ENCODE measurements around the gene PRCP.

PRCP gene

DNA sequence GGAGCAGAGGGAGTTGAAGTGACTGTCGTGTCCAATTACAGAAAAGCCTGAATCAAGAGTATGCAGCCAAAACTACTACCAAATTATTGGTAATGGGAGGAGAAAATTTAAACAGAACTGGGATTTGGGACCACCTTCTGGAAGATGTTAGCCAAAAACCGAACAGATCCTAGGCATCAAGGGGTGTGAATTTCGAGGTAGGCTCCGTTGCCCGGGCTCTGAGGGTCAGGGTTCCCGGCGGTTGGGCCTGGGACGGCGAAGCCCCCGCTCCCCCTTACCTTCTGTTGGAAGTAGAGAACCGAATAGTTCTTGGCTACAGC, 313 bp downstream of the PRCP start:
- no peak for DNase-seq
- no peak for TF ChIP-seq GATA1 (IDR thresholded peaks at IDR 0.05; ENCODE audit: low read depth, low read length)
- TF ChIP-seq POLR2A (IDR thresholded peaks at IDR 0.05; ENCODE audit: low read length), result no peak

DNA sequence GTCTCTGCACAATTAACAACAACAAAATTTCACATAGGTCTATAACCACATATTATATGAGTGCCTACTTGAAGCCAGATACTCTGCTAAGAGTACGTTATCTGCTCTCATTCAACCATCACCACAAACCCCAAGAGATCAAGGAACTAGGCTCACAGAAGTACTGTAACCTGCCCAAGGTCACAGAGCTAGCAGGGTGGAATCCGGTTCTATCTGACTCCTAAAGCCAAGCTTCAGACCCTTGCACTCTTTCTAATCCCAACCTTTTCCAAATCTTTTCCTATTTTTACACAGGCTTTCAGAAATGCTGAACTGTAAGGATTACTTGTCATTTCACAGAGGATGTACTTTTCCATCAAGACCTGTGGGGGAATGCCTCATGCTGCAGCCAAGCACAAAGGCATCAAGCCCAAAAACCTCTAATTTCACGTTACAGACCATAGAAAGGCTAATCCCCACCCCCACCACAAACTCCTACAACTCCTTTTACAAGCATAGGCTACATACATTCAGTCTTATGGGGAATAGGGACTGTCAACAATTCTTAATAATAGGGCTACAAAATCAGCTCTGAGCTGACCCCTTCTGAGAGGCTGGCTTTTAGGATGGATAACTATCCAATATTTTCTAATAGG, 927 bp downstream of the PRCP start:
- TF ChIP-seq POLR2A (IDR thresholded peaks at IDR 0.05; ENCODE audit: low read length) (no peak), GATA1 (IDR thresholded peaks at IDR 0.05; ENCODE audit: low read depth, low read length) (no peak)
- peak; percentile 37 to 43 for DNase-seq

DNA sequence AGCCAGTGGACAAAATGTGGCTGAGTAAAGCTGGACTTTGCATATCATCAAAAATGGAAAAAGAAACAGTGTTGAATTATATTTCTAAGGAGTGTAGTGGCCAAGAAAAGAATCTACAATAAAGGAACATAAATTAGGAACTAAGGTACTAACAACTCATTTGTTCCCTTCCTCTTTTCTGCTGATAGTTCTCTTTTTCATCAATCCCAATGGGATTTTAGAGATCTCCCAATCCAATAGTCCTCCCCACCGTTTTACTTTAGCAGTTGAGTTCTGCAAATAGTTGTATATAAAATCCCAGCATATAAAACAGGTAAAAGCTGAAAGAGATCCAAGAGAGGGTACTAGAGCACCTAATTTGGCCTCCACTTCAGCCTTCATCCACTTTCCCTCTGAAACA, 2.0 kb downstream of the PRCP start:
- TF ChIP-seq POLR2A (IDR thresholded peaks at IDR 0.05; ENCODE audit: low read length) (no peak), GATA1 (IDR thresholded peaks at IDR 0.05; ENCODE audit: low read depth, low read length) (no peak)
- DNase-seq, result no peak

DNA sequence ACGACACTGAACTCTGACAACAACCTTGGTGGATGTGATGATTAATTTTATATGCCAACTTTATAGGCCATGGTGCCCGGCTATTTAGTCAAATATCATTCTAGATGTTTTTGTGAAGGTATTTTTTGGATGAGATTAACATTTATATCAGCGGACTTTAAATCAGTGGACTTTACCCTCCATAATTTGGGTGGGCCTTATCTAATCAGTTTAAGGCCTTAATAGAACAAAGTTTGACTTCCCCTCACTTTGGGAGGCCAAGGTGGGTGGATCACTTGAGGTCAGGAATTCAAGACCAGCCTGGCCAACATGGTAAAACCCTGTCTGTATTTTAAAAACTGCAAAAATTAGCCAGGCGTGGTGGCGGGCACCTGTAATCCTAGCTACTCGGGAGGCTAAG, 4.0 kb downstream of the PRCP start:
- TF ChIP-seq POLR2A (IDR thresholded peaks at IDR 0.05; ENCODE audit: low read length) (no peak), GATA1 (IDR thresholded peaks at IDR 0.05; ENCODE audit: low read depth, low read length) (no peak)
- no peak for DNase-seq

DNA sequence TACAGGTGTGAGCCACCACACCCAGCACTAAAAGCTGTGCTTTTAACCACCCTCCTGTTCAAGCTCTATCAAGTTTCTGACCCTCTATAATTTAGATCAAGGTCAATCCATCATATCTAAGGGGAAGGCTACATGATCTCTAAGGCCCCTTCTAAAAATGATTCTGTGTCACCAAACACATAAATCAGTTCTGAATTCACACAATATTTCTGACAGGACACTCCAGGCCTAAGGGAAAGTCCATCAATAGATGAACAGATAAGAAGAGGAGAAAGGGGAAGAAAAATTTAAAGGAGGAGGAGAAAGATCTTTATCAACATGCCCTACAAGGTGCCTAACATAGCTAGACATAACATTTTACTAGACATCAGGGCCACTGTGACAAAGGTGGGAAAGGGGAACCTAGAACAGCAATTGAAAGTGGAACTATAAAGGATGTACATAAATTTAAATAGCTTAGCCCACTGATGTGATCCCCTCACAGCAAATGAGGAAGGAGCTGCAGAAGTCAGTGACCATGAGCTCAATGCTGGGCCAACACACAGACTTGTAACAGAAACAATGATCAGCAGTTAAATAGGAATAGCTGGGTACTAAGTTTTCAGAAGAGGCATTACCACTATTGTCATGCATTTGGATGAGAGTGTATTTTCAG, 4.7 kb downstream of the PRCP start:
- TF ChIP-seq POLR2A (IDR thresholded peaks at IDR 0.05; ENCODE audit: low read length) (no peak), GATA1 (IDR thresholded peaks at IDR 0.05; ENCODE audit: low read depth, low read length) (no peak)
- DNase-seq, result no peak

DNA sequence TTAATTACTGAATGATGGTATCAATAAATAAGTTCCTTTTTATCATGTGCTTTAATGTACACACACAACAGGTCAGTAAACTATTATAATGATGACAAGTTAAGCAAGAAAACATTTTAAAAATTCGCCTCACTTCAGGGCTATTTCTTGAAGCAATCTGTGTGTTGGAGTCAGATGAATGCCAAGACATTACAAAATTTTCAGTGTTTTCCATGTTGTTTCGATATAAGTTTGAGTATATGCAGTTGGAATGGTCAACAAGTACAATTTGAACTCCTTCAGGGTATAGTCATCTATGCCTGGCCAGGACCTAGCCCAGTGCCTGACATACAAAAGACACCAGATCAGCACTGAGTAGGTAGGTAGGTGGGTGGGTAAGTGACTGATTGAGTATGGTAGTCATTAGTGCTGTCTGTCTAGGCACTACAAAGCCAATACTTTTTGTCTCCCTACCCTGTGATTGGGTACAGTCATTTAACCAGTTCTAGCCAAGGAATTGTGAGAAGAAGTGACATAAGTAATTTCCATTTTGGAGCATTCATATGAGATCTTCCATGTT, 7.5 kb downstream of the PRCP start:
- DNase-seq, result no peak
- no peak for TF ChIP-seq POLR2A (IDR thresholded peaks at IDR 0.05; ENCODE audit: low read length)

DNA sequence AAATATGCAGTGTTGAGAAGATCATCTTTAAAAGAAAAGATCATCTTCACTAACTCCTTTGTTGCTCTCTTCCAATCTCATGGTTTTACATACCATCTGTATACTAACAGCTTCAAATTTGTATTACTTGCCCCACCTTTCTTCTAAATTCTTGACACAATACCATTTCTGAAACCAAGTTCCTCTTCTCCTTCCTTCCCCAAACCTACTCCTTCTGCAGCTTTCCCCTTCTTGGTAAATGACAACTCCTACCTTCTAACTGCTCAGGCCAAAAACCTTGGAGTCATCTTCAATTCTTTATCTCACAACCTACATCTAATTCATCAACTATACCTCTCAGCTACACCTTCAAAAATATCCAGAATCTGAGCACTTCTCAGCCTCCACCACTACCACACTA, 9.3 kb downstream of the PRCP start:
- TF ChIP-seq POLR2A (IDR thresholded peaks at IDR 0.05; ENCODE audit: low read length) (no peak), GATA1 (IDR thresholded peaks at IDR 0.05; ENCODE audit: low read depth, low read length) (no peak)
- DNase-seq, result no peak

DNA sequence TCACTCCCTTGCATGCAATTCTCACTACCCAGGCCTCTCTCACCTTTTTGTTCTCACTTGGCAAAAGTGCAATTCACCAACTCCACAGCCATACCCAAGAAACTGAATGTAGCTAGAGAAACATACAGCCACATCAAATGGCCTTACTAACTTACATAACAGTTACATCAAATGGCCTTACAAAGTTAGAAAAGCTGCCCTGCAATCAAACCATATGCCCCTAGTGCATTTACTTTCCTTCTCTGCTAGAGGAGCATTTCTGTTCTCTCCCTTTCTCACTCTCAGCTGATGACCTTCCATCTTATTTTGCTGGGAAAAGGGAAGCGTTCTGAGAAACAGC, 10.3 kb downstream of the PRCP start:
- no peak for TF ChIP-seq POLR2A (IDR thresholded peaks at IDR 0.05; ENCODE audit: low read length)
- TF ChIP-seq GATA1 (IDR thresholded peaks at IDR 0.05; ENCODE audit: low read depth, low read length), result no peak
- no peak for DNase-seq

DNA sequence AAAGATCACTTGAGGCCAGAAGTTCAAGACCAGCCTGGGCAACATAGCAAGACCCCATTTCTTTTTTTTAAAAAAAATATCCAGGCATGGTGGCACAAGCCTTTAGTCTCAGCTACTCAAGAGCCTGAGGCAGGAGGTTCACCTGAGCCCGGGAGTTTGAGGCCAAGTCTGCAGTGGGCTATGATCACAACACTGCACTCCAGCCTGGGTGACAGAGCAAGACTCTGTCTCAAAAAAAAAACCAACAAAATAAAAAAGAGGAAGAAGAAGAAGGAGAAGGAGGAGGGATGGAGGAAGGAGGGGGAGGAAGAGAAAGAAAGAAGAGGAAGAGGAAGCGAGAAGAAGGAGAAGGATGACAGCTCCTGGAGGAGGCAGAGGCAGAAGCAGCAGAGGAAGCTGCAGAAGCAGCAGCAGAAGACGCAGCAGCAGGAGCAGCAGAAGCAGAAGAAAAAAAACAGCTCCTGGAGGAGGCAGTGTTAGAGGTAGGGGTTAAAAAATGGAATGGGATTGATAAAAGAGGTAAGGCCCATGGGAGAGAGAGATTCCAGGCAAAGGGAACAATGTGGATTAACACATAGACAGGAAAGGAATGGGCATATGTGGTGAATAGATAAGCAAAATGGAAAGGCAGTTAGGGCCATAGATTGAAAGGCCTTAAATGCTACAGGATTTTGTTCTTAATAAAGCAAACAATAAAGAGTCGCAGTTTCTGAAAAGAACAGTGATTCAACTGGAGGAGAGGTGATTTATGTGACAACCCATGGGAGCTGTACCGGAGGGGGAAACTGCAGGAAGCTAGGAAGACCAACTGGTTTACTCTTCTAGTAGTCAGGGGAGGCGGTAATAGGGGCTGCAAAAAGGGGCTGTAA, 10.9 kb downstream of the PRCP start:
- TF ChIP-seq POLR2A (IDR thresholded peaks at IDR 0.05; ENCODE audit: low read length) (no peak), GATA1 (IDR thresholded peaks at IDR 0.05; ENCODE audit: low read depth, low read length) (no peak)
- no peak for DNase-seq

DNA sequence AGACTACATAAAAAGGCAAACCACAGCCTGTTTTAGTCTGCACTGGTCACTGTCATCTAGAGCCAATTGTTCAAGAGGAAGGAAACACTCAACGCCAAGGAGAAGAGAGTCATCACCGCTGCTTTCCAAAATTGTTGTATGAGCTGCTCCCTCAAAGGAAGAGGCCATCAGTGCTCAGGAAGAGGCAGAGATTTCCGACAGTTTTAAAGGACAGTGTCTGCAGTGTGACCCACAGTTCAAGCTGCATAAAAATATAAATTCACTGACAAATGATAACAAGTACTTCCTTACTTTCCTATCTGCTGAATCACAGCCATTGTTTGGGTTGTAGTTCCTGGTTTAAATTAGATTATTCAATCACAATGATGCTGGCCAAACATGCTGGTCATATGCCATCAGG, 16.4 kb downstream of the PRCP start:
- TF ChIP-seq GATA1 (IDR thresholded peaks at IDR 0.05; ENCODE audit: low read depth, low read length), result no peak
- TF ChIP-seq POLR2A (IDR thresholded peaks at IDR 0.05; ENCODE audit: low read length), result no peak
- DNase-seq, result no peak

DNA sequence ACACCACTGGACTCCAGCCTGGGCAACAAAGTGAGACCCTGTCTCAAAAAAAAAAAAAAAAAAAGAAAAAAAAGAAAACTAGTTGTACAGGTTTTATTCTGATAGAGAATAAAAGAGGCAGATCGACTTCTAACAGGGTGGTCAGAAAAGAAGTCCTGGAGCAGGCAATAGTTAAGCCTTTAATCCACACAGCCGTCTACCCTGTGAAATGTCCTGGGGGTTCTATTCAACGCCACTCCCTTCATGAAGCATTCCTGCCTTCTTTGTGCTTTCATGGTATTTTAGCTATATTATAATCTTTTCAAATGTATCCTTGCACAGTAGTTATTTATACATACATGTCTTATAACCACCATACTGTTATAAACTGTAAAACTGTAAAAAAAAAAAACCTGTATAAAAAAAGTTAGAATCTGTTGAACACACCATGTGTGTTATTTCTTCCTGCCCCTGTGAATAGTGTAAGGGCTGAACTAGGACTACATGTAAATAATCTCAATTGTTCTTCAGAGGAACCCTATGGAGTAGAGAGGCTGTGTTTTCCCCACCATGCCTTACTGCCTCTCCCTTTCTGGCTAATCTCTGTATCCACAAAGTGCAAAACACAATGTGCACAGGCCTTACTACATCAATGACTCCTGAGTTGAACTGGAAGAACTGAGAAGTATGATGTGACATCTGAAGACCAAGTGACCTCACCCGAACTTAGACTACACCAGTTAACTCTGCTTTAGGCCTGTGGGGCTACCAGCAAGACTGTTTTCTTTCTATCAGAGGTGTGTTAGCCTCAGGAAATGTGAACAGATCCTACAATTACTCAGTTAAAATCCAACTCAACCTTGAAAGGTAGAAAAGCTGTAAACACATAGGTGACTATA, 25.3 kb downstream of the PRCP start:
- no peak for DNase-seq
- no peak for TF ChIP-seq GATA1 (IDR thresholded peaks at IDR 0.05; ENCODE audit: low read depth, low read length)
- TF ChIP-seq POLR2A (IDR thresholded peaks at IDR 0.05; ENCODE audit: low read length), result no peak

DNA sequence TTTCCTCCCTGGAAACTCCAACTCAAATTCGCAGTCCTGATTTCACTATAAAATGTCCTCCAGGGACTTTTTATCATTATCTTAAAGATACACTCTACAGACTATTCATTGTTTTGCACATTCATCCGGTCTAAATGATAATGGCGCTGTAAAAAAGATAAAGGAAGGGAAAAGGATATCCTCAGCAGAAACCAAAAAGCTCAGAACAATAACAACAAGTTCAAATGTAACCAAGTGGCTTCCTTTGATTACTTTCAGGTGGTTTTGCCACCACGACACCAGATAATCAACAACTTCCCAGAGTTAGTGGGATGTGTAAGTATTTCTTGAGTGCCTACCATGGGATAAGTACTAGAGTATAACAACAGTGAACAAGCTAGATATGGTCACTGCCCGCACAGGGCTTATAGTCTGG, 26.3 kb downstream of the PRCP start:
- DNase-seq, result no peak
- TF ChIP-seq POLR2A (IDR thresholded peaks at IDR 0.05; ENCODE audit: low read length) (no peak), GATA1 (IDR thresholded peaks at IDR 0.05; ENCODE audit: low read depth, low read length) (no peak)

DNA sequence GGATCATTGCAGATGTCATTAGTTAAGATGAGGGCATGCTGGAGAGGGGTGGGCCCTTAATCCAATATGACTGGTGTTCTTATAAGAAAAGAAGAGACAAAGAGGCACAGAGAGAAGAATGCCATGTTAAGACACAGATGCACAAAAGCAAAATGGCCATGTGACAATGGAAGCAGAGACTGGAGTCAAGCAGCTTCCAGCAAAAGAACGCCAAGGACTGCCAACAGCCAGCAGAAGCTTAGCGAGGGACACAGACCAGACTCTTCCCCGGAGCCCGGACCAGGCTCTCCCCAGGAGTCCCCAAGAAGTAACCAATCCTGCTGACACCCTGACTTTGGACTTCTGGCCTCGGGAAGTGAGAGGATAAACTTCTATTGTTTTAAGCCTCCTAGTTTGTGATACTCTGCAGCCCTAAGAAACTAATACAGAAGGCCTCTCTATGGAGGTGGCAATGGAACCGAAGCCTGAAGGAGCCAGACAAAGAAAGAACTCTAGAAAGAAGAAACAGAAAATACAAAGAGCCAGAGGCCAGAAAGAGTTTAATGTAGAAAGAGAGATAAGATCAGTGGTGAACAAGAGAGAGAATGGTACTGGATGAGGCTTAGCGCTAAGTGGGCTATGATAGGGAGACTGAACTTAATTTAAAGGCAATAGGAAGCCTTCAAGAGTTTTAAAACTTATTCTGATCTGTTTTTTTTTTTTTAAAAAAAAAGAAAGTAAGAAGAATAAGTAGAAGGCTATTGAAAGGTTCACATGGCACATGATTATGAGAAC, 27.7 kb downstream of the PRCP start:
- DNase-seq, result no peak
- TF ChIP-seq POLR2A (IDR thresholded peaks at IDR 0.05; ENCODE audit: low read length) (no peak), GATA1 (IDR thresholded peaks at IDR 0.05; ENCODE audit: low read depth, low read length) (no peak)
